ENCODE data around the gene LIMK1. TPM values are rescaled to one million over a fixed set of nuclear protein-coding genes. Genes with fewer than 3 reads are reported as not detected.
A peak's percentile ranks its signal among the peaks of the same experiment; 100 is the strongest.

LIMK1 gene
- total and polyA plus RNA-seq, 2 experiments from 2014 or later, result 13.0 to 96.5 TPM

DNA sequence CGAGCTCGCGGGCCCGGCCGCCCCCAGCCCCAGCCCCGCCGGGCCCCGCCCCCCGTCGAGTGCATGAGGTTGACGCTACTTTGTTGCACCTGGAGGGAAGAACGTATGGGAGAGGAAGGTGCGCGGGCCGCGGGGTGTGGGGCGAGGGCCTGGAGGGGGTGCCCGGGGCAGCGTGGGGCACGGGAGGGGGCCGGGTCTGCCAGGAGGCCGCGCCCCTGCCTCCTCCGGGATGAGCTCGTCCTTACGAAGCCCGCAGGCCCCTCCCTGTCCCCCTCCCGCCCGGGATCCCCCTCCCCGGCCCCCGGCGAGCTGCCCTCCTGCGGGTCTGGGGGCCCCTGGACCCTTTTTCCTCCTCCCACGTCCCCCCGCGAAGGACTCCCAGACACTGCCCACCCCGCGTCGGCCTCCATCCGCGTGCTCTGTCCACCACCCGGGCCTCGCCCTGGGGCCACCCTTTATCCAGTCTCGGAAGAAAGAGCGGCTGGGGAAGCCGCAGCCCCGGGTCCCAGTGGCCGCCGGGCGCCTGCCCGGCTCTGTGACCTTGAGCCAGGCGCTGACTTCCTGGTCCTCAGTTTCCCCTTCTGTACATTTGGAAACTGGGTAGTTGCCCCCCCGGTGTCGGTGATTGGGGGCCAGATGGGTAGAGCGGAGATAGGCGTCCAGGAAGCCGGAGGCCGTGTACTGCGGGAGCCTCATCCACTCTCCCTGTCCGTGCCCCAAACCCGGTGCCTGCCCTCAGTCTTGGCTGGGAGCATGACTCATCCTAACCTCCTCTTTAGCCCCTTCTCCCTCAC, 521 bp downstream of the LIMK1 start:
- peak; percentile 53 for ATAC-seq
- Mint-ChIP-seq H3K36me3 (ENCODE audit: low read depth) (peaks cover 32% of the 10 kb centered on the region), H3K9me3 (no peaks in the 10 kb centered on the region), H3K4me1 (peaks cover 11% of the 10 kb centered on the region; the same call in 2 of the 3 replicates), H3K27me3 (ENCODE audit: insufficient read depth, low read depth, poor library complexity) (peaks cover 5% of the 10 kb centered on the region), H3K4me3 (peak overlapping the region; percentile 81), H3K27ac (peak overlapping the region; percentile 65; the same call in 1 of the 2 replicates)
- H4K20me1 ChIP-seq (replicated peaks; ENCODE audit: insufficient read depth), result peaks cover 4% of the 10 kb centered on the region; the same call in 1 of the 2 replicates
- TF ChIP-seq NANOG (IDR thresholded peaks at IDR 0.05; ENCODE audit: borderline replicate concordance), result no peak
- TF ChIP-seq, protein P1, sequence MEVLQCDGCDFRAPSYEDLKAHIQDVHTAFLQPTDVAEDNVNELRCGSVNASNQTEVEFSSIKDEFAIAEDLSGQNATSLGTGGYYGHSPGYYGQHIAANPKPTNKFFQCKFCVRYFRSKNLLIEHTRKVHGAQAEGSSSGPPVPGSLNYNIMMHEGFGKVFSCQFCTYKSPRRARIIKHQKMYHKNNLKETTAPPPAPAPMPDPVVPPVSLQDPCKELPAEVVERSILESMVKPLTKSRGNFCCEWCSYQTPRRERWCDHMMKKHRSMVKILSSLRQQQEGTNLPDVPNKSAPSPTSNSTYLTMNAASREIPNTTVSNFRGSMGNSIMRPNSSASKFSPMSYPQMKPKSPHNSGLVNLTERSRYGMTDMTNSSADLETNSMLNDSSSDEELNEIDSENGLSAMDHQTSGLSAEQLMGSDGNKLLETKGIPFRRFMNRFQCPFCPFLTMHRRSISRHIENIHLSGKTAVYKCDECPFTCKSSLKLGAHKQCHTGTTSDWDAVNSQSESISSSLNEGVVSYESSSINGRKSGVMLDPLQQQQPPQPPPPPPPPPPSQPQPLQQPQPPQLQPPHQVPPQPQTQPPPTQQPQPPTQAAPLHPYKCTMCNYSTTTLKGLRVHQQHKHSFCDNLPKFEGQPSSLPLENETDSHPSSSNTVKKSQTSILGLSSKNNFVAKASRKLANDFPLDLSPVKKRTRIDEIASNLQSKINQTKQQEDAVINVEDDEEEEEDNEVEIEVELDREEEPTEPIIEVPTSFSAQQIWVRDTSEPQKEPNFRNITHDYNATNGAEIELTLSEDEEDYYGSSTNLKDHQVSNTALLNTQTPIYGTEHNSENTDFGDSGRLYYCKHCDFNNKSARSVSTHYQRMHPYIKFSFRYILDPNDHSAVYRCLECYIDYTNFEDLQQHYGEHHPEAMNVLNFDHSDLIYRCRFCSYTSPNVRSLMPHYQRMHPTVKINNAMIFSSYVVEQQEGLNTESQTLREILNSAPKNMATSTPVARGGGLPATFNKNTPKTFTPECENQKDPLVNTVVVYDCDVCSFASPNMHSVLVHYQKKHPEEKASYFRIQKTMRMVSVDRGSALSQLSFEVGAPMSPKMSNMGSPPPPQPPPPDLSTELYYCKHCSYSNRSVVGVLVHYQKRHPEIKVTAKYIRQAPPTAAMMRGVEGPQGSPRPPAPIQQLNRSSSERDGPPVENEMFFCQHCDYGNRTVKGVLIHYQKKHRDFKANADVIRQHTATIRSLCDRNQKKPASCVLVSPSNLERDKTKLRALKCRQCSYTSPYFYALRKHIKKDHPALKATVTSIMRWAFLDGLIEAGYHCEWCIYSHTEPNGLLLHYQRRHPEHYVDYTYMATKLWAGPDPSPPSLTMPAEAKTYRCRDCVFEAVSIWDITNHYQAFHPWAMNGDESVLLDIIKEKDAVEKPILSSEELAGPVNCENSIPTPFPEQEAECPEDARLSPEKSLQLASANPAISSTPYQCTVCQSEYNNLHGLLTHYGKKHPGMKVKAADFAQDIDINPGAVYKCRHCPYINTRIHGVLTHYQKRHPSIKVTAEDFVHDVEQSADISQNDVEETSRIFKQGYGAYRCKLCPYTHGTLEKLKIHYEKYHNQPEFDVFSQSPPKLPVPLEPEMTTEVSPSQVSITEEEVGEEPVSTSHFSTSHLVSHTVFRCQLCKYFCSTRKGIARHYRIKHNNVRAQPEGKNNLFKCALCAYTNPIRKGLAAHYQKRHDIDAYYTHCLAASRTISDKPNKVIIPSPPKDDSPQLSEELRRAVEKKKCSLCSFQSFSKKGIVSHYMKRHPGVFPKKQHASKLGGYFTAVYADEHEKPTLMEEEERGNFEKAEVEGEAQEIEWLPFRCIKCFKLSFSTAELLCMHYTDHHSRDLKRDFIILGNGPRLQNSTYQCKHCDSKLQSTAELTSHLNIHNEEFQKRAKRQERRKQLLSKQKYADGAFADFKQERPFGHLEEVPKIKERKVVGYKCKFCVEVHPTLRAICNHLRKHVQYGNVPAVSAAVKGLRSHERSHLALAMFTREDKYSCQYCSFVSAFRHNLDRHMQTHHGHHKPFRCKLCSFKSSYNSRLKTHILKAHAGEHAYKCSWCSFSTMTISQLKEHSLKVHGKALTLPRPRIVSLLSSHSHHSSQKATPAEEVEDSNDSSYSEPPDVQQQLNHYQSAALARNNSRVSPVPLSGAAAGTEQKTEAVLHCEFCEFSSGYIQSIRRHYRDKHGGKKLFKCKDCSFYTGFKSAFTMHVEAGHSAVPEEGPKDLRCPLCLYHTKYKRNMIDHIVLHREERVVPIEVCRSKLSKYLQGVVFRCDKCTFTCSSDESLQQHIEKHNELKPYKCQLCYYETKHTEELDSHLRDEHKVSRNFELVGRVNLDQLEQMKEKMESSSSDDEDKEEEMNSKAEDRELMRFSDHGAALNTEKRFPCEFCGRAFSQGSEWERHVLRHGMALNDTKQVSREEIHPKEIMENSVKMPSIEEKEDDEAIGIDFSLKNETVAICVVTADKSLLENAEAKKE (CRISPR knock-in tag; IDR thresholded peaks at IDR 0.05), result no peak
- no peak for TF ChIP-seq EZH2phosphoT487 (IDR thresholded peaks at IDR 0.05; ENCODE audit: unreplicated experiment)
- TF ChIP-seq, protein P2, sequence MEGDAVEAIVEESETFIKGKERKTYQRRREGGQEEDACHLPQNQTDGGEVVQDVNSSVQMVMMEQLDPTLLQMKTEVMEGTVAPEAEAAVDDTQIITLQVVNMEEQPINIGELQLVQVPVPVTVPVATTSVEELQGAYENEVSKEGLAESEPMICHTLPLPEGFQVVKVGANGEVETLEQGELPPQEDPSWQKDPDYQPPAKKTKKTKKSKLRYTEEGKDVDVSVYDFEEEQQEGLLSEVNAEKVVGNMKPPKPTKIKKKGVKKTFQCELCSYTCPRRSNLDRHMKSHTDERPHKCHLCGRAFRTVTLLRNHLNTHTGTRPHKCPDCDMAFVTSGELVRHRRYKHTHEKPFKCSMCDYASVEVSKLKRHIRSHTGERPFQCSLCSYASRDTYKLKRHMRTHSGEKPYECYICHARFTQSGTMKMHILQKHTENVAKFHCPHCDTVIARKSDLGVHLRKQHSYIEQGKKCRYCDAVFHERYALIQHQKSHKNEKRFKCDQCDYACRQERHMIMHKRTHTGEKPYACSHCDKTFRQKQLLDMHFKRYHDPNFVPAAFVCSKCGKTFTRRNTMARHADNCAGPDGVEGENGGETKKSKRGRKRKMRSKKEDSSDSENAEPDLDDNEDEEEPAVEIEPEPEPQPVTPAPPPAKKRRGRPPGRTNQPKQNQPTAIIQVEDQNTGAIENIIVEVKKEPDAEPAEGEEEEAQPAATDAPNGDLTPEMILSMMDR (conservative IDR thresholded peaks at IDR 0.05; ENCODE audit: low read depth in 2 of 2), result no peak
- TF ChIP-seq JUNB (IDR thresholded peaks at IDR 0.05; ENCODE audit: unreplicated experiment), result no peak
- no peak for TF ChIP-seq STAT1 (IDR thresholded peaks at IDR 0.05; ENCODE audit: unreplicated experiment)
- TF ChIP-seq, protein P3, sequence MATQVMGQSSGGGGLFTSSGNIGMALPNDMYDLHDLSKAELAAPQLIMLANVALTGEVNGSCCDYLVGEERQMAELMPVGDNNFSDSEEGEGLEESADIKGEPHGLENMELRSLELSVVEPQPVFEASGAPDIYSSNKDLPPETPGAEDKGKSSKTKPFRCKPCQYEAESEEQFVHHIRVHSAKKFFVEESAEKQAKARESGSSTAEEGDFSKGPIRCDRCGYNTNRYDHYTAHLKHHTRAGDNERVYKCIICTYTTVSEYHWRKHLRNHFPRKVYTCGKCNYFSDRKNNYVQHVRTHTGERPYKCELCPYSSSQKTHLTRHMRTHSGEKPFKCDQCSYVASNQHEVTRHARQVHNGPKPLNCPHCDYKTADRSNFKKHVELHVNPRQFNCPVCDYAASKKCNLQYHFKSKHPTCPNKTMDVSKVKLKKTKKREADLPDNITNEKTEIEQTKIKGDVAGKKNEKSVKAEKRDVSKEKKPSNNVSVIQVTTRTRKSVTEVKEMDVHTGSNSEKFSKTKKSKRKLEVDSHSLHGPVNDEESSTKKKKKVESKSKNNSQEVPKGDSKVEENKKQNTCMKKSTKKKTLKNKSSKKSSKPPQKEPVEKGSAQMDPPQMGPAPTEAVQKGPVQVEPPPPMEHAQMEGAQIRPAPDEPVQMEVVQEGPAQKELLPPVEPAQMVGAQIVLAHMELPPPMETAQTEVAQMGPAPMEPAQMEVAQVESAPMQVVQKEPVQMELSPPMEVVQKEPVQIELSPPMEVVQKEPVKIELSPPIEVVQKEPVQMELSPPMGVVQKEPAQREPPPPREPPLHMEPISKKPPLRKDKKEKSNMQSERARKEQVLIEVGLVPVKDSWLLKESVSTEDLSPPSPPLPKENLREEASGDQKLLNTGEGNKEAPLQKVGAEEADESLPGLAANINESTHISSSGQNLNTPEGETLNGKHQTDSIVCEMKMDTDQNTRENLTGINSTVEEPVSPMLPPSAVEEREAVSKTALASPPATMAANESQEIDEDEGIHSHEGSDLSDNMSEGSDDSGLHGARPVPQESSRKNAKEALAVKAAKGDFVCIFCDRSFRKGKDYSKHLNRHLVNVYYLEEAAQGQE (IDR thresholded peaks at IDR 0.05; ENCODE audit: unreplicated experiment), result no peak
- TF ChIP-seq, protein P4, sequence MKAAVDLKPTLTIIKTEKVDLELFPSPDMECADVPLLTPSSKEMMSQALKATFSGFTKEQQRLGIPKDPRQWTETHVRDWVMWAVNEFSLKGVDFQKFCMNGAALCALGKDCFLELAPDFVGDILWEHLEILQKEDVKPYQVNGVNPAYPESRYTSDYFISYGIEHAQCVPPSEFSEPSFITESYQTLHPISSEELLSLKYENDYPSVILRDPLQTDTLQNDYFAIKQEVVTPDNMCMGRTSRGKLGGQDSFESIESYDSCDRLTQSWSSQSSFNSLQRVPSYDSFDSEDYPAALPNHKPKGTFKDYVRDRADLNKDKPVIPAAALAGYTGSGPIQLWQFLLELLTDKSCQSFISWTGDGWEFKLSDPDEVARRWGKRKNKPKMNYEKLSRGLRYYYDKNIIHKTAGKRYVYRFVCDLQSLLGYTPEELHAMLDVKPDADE (IDR thresholded peaks at IDR 0.05), result no peak
- TF ChIP-seq CREB1 (CRISPR knock-in tag; IDR thresholded peaks at IDR 0.05; ENCODE audit: low read depth), result no peak
- TF ChIP-seq POLR2AphosphoS5 (IDR thresholded peaks at IDR 0.05; ENCODE audit: low read depth), result no peak
- no peak for TF ChIP-seq ZNF331 (CRISPR knock-in tag; IDR thresholded peaks at IDR 0.05; ENCODE audit: low read depth)
- no peak for TF ChIP-seq EZH2 (IDR thresholded peaks at IDR 0.05; ENCODE audit: low read depth, unreplicated experiment)
- TF ChIP-seq ZNF114 (CRISPR knock-in tag; IDR thresholded peaks at IDR 0.05), result no peak
- H2AFZ ChIP-seq, result peak overlapping the region; percentile 63; the same call in 1 of the 2 replicates
- H3K4me2 ChIP-seq, result peak overlapping the region; percentile 94
- peaks cover 8% of the 10 kb centered on the region for H3K79me2 ChIP-seq (replicated peaks; ENCODE audit: insufficient read depth)
- DNase-seq (ENCODE audit: low spot score), result peak; percentile 59
- H3K4me3 ChIP-seq, result peak overlapping the region; percentile 83
- no peaks in the 10 kb centered on the region for H3K9me2 ChIP-seq (ENCODE audit: insufficient read depth)
- H3K4me1 ChIP-seq (ENCODE audit: insufficient read depth), result peaks cover 16% of the 10 kb centered on the region; the same call in 1 of the 2 replicates
- peaks cover 3% of the 10 kb centered on the region; the same call in 1 of the 2 replicates for H3K36me3 ChIP-seq (ENCODE audit: insufficient read depth)
- H3F3A ChIP-seq (replicated peaks; ENCODE audit: low read depth), result 0 out of 2 replicates have a peak, but pooled peaks cover 7% of the 10 kb centered on the region
- H3K27ac ChIP-seq (ENCODE audit: low read depth), result no peak overlapping the region
- H3K27me3 ChIP-seq (ENCODE audit: insufficient read depth), result no peaks in the 10 kb centered on the region
